ENCODE measurements around the gene SYMPK.

SYMPK gene

DNA sequence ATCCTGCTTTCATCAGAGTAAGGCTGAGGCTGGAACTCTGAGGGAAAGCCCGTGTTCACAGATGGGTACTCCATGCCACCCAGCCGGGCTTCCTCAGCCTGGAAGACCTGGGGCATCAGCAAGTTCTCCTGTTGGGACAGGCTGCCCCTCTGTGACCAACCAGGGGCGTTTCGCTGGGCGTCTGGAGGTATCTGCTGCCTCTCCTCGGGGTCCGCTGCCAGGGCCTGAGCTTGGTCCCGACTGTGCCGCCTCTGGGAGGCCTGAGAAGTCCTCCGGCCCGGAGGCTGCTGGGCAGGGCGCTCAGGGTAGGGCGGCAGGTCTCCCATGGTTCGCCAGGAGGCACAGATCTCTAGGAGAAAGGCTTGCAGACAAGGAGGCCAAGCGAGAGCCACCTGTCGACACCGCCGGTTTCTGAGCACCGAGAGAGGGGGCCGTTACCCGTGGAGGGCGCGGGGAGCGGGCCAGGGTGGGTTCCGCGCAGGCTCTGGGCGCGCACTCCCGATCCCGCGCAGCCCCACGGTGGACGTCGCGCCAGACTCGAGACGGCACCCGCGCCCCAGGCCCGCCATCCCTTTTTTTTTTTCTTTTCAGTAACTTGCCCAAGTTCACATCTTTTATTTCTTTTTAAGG lies 48.0 kb downstream of the SYMPK start, which contains the start of gene RSPH6A:
TSS of gene RSPH6A (minus strand) at position 458 of the 630 bp plus-strand sequence. CDS start at position 326, 132 bp downstream.
- no peaks in the 10 kb centered on the region for H3K27me3 ChIP-seq (ENCODE audit: insufficient read depth, poor library complexity, severe bottlenecking)
- TF ChIP-seq, protein P1, sequence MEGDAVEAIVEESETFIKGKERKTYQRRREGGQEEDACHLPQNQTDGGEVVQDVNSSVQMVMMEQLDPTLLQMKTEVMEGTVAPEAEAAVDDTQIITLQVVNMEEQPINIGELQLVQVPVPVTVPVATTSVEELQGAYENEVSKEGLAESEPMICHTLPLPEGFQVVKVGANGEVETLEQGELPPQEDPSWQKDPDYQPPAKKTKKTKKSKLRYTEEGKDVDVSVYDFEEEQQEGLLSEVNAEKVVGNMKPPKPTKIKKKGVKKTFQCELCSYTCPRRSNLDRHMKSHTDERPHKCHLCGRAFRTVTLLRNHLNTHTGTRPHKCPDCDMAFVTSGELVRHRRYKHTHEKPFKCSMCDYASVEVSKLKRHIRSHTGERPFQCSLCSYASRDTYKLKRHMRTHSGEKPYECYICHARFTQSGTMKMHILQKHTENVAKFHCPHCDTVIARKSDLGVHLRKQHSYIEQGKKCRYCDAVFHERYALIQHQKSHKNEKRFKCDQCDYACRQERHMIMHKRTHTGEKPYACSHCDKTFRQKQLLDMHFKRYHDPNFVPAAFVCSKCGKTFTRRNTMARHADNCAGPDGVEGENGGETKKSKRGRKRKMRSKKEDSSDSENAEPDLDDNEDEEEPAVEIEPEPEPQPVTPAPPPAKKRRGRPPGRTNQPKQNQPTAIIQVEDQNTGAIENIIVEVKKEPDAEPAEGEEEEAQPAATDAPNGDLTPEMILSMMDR (IDR thresholded peaks at IDR 0.05; ENCODE audit: insufficient read depth, low read length) = no peak
- TF ChIP-seq SPI1 (IDR thresholded peaks at IDR 0.05; ENCODE audit: borderline replicate concordance, low read depth) = no peak
- no peak for TF ChIP-seq POLR2AphosphoS5 (IDR thresholded peaks at IDR 0.05; ENCODE audit: low read depth)
- TF ChIP-seq, protein P2, sequence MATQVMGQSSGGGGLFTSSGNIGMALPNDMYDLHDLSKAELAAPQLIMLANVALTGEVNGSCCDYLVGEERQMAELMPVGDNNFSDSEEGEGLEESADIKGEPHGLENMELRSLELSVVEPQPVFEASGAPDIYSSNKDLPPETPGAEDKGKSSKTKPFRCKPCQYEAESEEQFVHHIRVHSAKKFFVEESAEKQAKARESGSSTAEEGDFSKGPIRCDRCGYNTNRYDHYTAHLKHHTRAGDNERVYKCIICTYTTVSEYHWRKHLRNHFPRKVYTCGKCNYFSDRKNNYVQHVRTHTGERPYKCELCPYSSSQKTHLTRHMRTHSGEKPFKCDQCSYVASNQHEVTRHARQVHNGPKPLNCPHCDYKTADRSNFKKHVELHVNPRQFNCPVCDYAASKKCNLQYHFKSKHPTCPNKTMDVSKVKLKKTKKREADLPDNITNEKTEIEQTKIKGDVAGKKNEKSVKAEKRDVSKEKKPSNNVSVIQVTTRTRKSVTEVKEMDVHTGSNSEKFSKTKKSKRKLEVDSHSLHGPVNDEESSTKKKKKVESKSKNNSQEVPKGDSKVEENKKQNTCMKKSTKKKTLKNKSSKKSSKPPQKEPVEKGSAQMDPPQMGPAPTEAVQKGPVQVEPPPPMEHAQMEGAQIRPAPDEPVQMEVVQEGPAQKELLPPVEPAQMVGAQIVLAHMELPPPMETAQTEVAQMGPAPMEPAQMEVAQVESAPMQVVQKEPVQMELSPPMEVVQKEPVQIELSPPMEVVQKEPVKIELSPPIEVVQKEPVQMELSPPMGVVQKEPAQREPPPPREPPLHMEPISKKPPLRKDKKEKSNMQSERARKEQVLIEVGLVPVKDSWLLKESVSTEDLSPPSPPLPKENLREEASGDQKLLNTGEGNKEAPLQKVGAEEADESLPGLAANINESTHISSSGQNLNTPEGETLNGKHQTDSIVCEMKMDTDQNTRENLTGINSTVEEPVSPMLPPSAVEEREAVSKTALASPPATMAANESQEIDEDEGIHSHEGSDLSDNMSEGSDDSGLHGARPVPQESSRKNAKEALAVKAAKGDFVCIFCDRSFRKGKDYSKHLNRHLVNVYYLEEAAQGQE (IDR thresholded peaks at IDR 0.05; ENCODE audit: insufficient replicate concordance, low read depth) = no peak
- TF ChIP-seq GABPA (IDR thresholded peaks at IDR 0.05; ENCODE audit: low read depth) = no peak
- H3K4me3 ChIP-seq (replicated peaks; ENCODE audit: insufficient read depth, low read length) = no peak within 1 kb of the TSS
- no peak within 1 kb of the TSS for H3K27ac ChIP-seq (replicated peaks)
- DNase-seq (ENCODE audit: low read depth in 1 of 2, low spot score in 1 of 2) = no peak

DNA sequence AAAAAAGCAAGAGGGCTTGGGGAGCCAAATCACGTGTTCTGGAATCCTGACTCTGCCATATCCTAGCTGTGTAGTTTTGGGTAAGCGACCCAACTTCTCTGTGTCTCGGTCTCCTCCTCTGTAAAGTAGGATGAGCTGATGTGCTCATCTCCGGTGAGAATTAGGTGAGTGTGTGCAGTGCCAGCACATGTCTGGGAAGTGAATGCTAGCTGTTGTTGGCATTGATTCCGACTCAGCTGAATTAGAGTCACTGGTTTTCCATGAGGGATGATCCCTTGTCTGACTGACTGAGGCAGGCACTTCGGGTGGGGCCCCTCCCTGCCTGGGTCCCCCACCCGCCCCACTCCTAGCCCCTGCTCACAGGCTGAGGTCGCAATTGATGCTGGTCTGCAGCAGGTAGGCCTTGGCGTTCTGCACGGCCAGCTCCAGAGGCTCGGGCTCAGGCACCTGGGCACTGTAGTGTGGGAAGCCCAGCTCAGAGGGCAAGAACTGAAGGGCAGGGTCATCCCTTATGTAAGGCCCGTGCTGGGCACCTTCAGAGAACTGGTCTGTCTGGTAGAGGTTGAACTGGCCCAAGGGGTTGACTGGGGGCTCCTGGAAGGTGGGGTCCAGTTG lies 48.7 kb downstream of the SYMPK start:
- TF ChIP-seq GABPA (IDR thresholded peaks at IDR 0.05; ENCODE audit: low read depth) = no peak
- Histone ChIP-seq H3K27ac (replicated peaks) (no peak overlapping the region), H3K4me3 (replicated peaks; ENCODE audit: insufficient read depth, low read length) (no peak overlapping the region), H3K27me3 (ENCODE audit: insufficient read depth, poor library complexity, severe bottlenecking) (no peaks in the 10 kb centered on the region)
- no peak for DNase-seq (ENCODE audit: low read depth in 1 of 2, low spot score in 1 of 2)

DNA sequence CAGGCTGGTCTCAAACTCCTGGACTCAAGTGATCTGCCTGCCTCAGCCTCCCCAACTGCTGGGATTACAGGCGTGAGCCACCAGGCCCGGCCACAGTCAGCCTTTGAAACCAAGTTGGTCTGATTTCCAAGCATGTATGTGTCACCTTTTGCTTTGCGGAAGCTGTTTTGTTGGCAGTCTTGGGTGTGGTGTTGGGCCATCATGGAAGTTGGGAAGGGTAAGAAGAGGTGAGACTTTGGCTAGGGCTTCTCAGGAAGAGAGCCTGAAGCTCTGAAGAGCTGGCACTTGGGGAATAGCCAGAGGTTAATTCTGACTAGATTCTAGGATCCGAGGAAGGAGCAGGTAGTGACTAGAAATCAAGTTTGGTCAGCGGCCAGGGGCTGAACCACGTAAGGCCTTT lies 50.6 kb downstream of the SYMPK start:
- Histone ChIP-seq H3K4me3 (replicated peaks; ENCODE audit: insufficient read depth, low read length) (no peak overlapping the region), H3K27ac (replicated peaks) (no peak overlapping the region), H3K27me3 (ENCODE audit: insufficient read depth, poor library complexity, severe bottlenecking) (no peaks in the 10 kb centered on the region)
- no peak for TF ChIP-seq SPI1 (IDR thresholded peaks at IDR 0.05; ENCODE audit: borderline replicate concordance, low read depth)
- TF ChIP-seq, protein P1 (IDR thresholded peaks at IDR 0.05; ENCODE audit: insufficient read depth, low read length) = no peak
- TF ChIP-seq, protein P2 (IDR thresholded peaks at IDR 0.05; ENCODE audit: insufficient replicate concordance, low read depth) = no peak
- TF ChIP-seq GABPA (IDR thresholded peaks at IDR 0.05; ENCODE audit: low read depth) = no peak
- no peak for DNase-seq (ENCODE audit: low read depth in 1 of 2, low spot score in 1 of 2)

DNA sequence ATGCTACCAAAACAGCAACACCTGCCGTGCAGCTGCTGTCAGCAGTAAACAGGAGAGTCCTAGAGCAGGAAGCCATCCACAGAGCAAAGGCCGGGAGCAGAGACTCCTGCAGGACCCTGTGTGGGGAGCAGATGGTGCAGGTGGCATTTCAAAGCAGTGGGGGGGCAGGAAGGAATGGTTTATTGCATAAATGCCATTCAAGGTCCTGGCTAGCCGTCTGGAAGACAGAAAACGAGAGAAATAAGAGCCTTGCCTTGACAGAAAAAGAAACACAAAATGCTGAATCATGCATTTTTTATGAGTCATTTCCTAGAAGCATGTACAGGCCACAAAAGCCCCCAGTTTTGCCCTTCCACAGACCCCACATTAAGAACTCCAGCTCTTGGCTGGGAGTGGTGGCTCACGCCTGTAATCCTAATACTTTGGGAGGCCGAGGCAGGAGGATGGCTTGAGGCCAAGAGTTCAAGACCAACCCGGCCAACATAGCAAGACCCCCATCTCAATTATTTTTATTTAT lies 53.2 kb downstream of the SYMPK start:
- Histone ChIP-seq H3K27ac (replicated peaks) (no peak overlapping the region), H3K4me3 (replicated peaks; ENCODE audit: insufficient read depth, low read length) (no peak overlapping the region), H3K27me3 (ENCODE audit: insufficient read depth, poor library complexity, severe bottlenecking) (peaks cover 5% of the 10 kb centered on the region)
- DNase-seq (ENCODE audit: low read depth in 1 of 2, low spot score in 1 of 2) = no peak
- TF ChIP-seq, protein P2 (IDR thresholded peaks at IDR 0.05; ENCODE audit: insufficient replicate concordance, low read depth) = no peak
- TF ChIP-seq SPI1 (IDR thresholded peaks at IDR 0.05; ENCODE audit: borderline replicate concordance, low read depth) (no peak), POLR2AphosphoS5 (IDR thresholded peaks at IDR 0.05; ENCODE audit: low read depth) (no peak), GABPA (IDR thresholded peaks at IDR 0.05; ENCODE audit: low read depth) (no peak)
- TF ChIP-seq, protein P1 (IDR thresholded peaks at IDR 0.05; ENCODE audit: insufficient read depth, low read length) = no peak

Data from HL-60 (cell line).